ENCODE results near the gene TRAF4.

TRAF4 gene, protein sequence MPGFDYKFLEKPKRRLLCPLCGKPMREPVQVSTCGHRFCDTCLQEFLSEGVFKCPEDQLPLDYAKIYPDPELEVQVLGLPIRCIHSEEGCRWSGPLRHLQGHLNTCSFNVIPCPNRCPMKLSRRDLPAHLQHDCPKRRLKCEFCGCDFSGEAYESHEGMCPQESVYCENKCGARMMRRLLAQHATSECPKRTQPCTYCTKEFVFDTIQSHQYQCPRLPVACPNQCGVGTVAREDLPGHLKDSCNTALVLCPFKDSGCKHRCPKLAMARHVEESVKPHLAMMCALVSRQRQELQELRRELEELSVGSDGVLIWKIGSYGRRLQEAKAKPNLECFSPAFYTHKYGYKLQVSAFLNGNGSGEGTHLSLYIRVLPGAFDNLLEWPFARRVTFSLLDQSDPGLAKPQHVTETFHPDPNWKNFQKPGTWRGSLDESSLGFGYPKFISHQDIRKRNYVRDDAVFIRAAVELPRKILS

DNA sequence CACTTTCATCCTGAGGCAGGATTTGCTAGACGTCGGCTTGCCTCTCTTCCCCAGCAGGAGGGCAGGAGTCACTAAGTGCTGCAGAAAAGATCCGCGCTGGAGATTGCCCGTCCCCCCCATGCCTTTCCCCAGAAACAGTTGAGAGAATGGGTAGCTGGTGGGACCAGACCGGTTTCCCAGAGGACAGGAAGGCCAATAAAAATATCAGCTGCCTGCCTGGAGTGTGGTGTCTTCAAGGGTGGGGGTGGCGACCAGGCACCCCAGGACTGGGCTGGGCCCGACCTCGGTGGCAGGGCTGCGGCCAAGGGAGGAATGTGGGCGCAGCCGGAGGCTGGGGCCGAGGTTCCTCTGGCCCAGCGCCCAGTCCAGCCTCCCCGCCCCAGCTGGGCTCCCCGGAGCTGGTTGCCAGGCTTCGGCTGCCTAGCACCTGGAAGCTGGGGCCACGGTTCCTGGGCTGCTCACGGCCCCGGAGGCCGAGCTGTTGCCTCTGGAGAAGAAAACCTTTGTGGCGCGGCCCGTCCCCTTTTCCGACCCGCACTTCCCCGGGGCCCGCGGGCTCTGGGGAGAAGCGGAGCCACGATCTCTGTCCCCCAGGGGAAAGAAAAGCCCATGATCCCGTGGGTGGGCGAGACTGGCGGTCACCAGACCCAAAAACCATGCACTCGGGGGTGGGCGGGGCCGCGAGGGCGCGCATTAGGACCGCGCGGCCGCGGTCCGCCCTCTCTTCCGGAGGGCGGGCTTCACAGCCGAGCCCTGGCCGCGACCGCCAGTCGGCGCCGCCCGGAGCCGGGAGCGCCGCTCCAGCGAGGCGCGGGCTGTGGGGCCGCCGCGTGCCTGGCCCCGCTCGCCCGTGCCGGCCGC, at the start of gene TRAF4:
TRAF4 (plus strand) TSS at position 769 of the 861 bp plus-strand sequence. CDS start 102 bp downstream, outside the sequence.
- DNase-seq = peak; percentile 92

DNA sequence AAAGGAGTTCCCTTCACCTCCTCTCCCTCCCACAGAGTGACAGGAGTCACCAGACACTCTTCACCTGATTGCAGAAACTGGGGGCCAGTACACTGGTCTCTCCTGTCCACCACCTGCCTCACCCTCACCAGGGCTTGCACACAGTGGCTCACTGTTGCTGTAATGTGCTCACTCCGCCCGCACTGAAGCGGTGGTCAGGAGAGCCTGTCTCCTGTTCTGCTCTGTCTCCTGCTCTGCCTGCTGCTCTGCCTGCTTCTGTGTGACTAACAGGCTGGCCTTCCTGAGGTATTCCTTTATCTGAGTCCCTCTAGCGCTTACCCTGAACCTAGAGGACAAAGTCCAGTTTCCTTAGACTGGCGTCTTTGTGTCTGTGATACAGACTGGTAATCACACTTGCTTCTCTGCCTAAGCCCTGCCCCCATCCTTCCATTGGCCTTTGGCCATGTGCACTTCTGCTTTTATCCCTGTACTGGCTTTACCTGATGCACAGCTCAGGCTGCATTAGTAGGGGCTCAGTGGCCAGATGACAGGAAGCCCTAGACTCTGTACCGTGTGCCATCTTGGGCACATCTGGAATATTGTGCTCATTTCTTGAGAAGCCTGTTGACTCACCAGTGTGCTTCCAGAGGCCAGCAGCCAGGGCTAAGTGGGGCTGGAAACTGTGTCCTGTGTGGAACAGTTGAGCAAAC, 45.4 kb upstream of the TRAF4 start:
- peak; percentile 41 for DNase-seq

DNA sequence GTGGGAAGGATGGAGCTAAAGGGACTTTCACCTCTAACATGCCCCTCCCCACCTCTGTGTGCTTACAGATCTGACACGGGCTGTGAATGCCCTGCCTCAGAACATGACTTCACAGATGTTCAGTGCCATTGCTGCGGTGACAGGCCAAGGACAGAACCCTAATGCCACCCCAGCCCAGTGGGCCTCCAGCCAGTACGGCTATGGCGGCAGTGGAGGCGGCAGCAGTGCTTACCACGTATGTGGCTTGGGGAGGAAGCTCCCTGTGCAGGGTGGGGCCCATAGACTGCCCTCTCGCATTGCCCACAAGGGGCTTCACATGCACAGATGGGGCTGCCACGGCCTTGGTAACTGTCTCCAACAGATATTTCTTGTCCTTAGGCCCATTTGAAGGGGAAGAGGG, 43.5 kb upstream of the TRAF4 start:
- DNase-seq = no peak

DNA sequence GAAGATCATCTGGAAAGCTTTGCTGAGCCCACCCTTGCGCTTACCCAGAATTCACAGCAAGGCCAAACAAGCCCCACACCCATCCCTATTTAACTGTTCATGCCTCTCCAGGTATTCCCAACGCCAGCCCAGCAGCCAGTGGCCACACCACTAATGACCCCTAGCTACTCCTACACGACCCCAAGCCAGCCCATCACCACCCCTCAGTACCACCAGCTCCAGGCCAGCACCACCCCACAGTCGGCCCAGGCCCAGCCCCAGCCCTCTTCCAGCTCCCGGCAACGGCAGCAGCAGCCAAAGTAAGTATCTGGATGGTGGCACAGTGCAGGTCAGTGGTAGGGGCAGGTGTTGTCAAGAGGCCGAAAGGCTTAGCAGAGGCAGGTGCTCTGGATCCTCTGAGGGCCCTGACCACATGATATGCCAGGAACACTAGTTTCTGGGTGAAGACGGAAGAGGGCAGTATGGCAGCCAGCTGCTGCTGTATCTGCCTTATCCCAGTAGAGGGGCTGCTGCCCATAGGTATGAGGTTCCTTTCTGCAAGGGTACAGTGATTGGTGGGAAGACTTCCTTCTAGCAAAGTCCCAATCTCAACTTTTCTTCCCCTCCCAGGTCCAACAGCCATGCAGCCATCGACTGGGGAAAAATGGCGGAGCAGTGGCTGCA, 42.9 kb upstream of the TRAF4 start:
- no peak for DNase-seq

DNA sequence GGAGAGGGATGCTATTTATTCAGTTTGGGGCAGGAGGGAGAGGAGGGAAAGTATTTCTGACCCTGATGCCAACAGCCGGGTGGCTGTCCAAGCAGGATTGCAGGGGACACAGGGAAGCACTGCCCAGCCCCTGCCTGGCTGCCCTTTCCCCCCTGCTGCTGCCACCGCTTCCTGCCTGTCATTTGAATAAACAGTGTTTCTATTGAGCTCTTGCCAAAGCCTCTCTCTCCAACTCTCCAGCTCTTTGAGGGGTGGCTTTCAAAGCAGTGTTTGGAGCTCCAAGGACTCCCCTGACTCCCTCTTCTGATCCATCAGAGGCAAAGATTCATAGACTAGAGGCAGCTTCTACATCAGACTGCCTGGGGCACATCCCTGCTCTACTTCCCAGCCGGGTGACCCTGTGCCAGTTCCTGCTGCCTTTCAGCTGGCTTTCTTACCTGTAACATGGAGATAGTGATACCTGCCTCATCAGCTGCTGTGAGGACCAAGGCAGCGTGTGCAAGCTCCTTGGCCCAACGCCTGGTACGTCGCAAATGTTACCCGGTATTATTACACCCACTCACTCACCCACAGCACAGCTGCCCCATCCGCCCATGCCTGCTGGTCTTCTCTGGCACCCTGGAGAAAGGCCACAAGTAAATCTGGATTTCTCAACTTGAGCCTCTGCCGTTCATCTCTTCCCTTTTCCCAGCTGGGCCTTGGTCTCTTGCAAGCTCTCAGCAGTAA, 41.6 kb upstream of the TRAF4 start:
- DNase-seq = no peak

DNA sequence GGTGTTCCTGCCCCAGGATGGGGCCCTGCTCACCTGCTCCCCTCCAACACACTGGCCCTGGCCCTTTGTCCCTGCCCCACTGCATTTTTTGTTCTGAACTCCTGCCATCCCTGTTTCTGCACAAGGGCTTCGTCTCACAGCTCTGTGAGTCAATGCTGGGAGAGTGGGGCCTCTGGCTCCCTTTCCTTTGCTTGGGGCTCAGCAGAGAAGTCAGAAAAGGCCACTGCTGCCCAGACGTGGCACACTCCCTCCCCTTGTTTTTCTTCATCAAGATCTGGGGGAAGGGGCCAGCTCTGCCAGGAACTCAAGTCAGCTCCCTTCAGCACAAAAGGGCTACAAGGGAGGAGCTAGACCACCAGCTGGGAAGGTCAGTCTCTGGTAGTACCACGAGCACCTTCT, 41.1 kb upstream of the TRAF4 start:
- no peak for DNase-seq

DNA sequence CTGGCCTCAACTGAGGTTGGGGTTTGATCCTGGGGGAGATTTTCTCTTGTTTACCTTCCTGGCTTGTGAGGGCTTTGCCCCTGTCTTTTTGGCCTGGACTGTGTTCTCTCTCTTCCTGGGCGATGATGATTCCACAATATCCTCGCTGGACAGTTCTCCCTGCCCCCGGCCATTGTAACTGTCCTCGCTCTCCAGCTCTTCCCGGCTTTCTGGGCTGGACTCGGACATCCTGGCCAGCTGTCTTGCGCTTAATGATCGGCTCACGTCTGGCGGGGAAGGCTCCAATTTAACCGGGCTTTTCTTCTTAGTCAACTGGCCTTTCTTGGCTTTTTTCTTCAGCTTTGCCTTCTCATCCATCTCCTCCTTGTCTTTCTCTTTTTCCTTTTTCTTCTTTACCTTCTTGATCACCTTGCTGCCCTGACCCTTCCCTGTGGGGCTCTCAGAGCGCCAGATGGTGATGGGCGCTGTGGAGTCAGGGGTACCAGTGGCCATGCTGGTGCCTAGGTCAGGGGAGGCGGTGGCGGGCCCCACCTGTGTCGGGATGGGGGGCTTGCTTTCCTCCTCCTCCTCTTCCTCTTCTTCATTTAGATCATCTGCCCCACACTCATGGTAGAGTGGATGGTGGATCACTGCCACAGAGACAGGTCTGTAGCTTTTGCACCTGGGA, 40.1 kb upstream of the TRAF4 start:
- DNase-seq = no peak

DNA sequence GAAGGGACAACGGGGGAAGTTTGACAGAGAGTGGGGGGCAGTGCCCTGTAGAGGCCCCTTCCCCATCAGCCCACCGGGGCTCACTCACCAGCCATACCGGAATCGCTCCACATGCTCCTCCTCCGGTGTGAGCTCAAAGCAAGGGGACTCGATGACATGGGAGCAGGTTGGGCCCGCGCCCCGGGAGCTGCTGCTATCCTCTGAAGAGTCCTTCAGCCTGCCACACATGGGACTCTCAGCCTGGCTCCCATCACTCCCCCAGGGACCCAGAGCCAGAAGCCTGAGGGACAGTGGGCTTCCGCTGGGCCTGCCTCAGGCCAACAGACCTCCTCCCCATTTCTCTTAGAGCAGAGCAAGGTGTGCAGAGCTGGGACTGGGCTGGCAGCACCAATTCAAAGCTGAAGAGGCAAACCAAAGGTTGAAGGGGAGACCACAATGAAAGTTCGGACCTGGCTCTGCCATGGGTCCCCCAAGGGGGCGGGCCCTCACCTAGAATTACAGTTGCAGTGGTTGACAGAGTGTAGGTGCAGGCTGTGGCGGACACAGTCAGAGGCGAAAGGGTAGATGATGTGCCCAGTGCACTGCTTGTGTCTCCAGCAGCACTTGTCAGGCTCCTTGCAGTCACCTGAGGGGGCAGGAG, 39.5 kb upstream of the TRAF4 start:
- no peak for DNase-seq

DNA sequence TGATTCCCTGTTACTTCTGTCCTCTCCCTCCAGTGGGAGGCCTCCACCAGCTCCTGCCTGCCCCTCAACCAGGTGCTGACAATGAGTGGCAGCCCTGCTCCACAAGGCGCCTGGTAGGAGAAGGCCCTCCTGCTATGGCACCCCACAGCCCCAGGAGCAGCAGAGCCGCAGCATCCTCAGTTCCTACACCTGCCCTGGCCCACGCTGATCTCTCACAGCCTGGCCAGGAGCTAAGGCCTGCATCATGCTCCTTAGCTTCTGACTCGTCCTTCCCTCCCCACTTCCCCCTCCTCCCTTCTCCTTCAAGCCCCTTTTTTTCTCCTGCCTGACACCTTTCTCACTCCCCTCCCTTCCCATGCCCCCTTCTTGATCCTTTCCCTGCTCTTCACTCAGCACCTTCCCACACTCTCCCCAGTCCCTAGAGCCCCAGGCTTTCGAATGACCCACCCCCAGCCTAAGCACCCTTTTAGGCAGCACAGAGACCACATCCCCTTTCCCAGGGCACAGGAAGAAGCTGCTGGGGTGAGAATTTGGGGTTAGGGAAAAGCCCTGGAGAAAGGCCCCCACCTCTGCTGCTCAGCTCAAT, 38.6 kb upstream of the TRAF4 start:
- DNase-seq = no peak

DNA sequence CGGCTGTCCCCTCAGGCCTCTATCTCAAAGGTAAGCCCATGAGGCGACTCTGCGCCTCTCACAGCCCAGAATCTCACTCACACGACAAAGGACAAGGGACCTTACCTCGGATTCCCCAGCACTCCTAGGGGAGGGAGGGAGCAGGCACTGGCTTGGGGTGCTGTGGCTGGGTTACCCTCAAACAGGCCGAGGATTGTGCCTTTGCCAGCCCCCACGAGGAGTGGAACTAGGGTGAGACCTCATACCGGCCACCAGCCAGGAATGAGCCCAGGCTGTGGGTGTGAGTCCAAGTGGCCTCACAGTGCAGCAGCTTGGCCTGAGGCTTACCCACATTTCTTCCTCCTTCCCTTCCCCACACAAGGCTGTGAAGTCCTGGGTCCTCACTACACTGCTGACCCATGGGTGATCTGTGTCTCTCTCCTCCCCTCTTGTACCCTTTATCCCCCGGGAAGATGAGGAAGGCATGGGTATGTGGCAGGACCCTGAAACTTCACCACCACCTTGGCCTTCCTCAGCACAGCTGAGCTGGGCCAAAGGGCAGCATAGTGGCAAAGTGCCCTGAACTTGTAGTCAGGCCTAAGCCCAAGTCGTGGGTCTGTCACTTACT, 38.0 kb upstream of the TRAF4 start:
- no peak for DNase-seq

DNA sequence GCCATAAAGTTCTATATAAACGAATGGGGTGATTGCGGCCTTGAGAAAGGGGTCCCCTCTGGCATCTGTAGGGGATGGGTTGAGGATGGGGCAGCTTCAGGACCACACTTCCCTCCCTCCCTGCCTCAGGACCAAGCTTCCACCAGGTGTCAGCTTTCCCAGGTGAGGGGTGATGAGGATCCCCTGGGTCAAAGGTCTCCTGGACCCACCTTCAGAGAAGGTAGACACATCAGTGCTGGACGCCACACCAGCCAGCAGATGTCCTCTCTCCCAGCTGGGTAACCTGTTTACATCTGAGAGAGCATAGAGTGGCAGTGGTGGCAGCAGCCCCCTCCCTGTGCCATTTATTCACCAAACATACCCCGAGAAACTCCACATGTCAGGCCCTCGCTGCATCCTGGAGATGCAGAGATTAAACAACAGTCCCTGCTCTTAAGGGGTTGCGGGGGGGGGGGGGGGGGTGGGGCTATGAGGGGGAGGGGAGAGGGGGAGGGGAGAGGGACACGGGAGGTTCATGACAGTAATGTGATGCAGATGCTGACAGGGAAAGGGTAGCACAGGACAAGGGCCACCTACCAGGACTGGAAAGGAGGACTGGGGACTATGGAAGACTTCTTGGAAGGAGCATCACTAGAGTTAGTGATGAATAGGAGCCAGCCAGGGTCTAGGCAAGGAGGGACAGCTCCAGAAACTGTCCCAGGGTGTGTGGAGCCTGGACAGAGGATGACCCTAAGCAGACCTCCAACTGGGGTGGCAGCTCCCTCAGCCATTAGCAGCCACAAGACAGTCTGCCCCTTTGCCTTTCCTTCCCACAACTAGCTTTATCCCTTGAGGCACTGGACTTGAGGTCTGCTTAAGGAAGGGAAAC, 37.1 kb upstream of the TRAF4 start:
- no peak for DNase-seq

DNA sequence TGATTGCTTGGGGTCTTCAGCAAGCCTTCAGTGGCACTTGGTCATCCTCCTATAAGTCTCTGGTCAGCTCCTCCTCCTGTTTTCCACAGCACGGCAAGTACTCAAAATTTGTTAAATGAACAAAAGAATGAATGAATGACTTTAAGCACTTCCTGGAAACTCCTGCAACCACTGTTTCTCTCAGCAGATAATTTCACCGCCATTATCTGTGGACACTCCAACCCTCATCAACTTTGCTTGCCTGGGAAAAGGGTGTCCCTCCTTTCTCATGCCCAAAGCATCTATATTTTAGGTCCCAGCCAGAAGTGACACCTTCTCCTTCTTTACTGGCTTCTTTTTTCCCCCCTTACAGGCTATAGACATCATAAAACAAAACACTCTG, 36.5 kb upstream of the TRAF4 start:
- DNase-seq = no peak

DNA sequence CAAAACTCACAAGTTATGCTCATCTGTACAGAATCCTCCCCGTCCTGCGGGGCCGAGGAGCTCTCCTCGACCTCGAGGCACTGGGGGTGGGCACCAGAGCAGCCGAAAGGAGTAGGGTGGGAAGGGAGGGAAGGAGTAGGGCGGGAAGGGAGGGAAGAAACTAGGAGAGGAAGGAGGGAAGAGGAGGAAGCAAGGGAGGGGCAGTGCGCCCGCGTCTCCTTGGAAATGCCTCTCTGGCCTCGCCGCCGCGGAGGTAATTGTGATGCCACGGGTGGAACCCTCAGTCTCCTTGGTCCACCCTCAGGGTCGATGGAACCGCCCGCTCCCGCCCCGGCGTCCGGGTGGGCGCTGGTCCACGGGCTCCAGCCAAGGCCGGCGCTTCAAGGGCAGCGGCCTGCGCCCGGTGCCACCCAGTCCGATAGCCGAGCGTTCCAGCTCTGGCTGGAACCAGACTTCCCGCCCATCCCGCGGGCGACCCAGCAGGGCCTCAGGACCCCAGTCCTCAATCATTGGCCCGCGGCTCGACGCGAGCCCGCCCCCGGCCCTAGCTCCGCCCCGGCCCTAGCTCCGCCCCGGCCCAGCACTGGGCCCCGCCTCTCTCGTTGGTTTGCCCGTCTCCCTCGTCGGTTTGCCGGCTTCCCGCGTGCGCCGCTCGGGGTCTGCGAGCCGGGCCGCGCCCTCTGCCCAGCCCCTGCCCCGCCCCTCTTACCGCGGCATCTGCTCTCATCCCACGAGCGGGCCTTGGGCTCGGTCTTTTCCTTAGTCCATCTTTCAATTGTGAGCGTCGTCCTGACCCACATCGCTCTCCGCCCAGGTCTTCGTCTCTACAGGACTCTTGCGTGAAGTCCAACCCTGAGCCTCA, 32.7 kb upstream of the TRAF4 start:
- DNase-seq = peak; percentile 94

DNA sequence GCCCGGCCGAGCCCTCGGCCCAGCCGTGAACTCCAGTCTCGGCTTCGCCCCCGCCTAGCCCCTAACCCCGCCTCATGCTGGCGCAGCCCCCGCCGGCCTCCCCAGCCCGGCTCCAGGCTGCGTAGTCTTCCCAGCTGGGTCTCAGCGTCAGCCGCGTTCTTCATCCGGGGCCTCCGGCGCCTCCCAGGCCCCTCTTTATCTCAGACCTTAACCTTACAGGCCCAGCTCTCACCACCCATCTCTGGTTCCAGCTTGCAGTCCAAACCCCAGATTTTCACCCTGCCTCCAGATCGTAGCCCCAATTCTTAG, 32.1 kb upstream of the TRAF4 start, which contains the start of gene PROCA1:
PROCA1 (minus strand) TSS at position 166 of the 309 bp plus-strand sequence. CDS start 228 bp downstream, outside the sequence.
- DNase-seq = no peak

DNA sequence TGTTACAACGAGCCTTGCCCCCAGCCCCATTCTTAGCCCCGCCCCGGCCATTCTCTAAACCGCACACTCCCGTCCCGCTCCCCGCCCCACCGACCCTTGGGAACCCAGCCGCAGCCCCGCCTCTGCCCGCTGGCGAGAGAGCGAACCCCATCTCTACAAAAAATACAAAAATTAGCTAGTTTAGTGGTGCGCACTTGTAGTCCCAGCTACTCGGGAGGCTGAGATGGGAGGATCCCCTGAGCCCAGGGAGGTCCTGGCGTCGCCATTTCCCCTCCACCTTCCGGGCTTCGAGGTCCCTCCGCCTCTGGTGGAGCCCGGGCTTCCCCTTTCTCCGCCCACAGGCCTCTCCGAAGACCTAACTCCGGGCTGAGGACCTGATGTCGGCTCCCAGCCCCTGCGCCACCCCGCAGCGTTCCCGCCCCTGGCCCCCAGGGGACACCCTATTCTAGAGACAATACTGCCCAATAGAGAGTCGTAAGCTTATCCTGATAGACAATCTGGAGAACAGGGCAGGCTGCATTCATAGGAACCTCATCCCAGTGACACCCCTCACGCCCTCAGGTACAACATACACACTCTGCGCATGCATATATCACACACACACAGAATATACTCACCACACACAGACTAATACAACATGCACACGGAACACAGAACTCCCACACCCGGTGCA, 31.6 kb upstream of the TRAF4 start:
- peak; percentile 85 for DNase-seq

DNA sequence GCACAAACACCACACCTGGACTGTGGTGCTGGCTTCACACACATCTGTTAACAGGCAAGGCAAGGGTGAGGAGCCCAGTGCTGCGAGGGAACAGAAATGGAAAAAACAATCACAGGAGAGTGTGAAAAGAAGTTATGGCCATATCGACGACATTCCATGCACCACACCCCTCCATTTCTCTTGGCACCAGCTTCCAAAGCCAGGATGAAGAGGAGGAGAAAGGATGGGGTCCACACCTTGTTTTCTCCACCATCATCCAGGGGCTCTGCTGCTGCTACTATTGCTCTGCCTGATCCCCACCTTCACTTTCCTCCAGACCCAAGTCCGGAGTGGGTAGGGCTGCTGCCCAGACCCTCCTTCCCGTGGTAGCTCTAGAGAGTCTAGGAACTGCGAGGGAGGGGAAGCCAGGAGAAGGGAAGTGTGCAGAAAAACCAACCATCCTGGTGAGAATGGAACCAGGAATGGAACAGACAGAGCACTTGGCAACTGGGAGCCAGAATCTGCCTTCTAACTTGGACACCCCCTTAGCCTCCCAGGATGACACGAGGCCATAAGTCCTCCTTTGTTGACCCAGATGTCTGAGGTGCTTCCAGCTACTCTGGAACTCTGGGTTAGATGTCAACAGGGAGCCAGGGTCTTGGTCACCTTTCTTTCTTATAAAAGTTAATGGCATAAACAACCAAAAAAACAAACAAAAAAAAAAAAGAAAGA, 31.0 kb upstream of the TRAF4 start:
- no peak for DNase-seq

DNA sequence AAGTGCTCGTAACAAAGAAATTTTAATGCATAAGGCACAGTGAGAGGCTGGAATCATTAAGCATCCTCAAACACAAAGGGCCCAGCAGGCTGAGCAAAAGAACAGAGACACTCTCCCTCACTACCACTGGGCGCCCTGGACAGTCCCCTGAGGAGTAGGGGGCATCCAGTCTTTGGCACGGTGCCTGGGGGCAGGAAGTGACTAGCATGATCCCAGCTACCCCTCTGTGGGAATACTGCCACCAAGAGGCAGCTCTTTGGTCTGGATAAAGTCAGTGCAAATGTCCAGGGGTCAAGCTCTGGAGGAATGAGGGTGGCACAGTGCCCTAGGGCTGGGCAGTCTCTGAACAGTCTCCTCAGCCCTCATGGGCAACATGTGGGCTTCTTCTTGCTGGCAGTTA, 29.5 kb upstream of the TRAF4 start:
- DNase-seq = no peak
